ENCODE data around the gene MATN4. TPM values are rescaled to one million over a fixed set of nuclear protein-coding genes. Genes with fewer than 3 reads are reported as not detected.

Gene MATN4
- total and polyA plus RNA-seq, 2 of the 13 experiments (the other 11 are each of a cell fraction or from before 2014, with no cell fraction given): not detected

DNA sequence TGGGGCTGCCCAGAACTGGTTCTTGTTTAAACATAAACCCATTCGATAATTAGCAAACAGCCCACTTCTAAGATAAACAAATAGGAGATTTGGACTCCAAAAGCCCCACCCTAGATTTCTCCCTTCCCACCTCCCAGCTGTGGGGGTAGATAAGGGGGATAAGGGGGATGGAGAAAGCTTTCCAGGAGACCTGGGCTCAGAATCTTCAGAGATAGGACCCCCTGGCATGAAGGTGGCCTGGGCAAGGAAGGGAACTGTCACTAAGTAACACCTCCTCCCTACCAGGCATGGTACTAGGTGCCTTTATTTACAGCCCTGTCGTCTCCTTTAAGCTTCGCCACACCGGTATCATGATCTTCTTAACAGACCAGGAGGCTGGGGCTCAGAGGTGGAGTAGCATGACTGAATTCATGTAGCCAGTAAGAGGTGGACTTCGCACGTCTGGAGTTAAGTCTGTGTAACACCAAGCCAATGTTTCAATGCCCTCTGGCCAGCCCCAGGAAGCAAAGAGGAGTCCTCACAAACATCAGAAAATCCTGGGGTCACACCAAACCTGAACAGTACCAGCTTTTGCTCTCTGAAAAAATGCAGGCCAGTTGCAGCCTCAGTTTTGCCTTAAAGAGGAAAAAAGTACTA lies 35.6 kb upstream of the MATN4 start (continued):
- TF ChIP-seq ESRRA (CRISPR knock-in tag; IDR thresholded peaks at IDR 0.05; ENCODE audit: low read depth) (peak; percentile 19; the same call in 1 of the 2 replicates), ZNF746 (CRISPR knock-in tag; IDR thresholded peaks at IDR 0.05) (no peak), REXO4 (CRISPR knock-in tag; IDR thresholded peaks at IDR 0.05; ENCODE audit: borderline replicate concordance) (no peak), ELF4 (CRISPR knock-in tag; IDR thresholded peaks at IDR 0.05; ENCODE audit: borderline replicate concordance) (no peak), SIN3A (IDR thresholded peaks at IDR 0.05; ENCODE audit: borderline replicate concordance, low read depth, low read length) (no peak), MAFF (IDR thresholded peaks at IDR 0.05; ENCODE audit: low read depth, low read length) (no peak), POLR2AphosphoS2 (IDR thresholded peaks at IDR 0.05; ENCODE audit: low read depth, low read length) (no peak), ZNF724P (CRISPR knock-in tag; IDR thresholded peaks at IDR 0.05; ENCODE audit: borderline replicate concordance) (no peak; the same call in 1 of the 2 replicates), ZNF83 (CRISPR knock-in tag; IDR thresholded peaks at IDR 0.05; ENCODE audit: borderline replicate concordance) (peak; percentile 9; the same call in 1 of the 2 replicates), KMT2B (CRISPR knock-in tag; IDR thresholded peaks at IDR 0.05) (no peak), MAZ (IDR thresholded peaks at IDR 0.05; ENCODE audit: borderline replicate concordance, low read depth, low read length) (0 out of 2 replicates have a peak, but pooled peaks have one; percentile 32), MAZ (CRISPR knock-in tag; IDR thresholded peaks at IDR 0.05; ENCODE audit: low read depth) (no peak; the same call in 1 of the 2 replicates)
- TF ChIP-seq, protein P1, sequence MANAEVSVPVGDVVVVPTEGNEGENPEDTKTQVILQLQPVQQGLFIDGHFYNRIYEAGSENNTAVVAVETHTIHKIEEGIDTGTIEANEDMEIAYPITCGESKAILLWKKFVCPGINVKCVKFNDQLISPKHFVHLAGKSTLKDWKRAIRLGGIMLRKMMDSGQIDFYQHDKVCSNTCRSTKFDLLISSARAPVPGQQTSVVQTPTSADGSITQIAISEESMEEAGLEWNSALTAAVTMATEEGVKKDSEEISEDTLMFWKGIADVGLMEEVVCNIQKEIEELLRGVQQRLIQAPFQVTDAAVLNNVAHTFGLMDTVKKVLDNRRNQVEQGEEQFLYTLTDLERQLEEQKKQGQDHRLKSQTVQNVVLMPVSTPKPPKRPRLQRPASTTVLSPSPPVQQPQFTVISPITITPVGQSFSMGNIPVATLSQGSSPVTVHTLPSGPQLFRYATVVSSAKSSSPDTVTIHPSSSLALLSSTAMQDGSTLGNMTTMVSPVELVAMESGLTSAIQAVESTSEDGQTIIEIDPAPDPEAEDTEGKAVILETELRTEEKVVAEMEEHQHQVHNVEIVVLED (CRISPR knock-in tag; IDR thresholded peaks at IDR 0.05; ENCODE audit: borderline replicate concordance): no peak
- TF ChIP-seq, protein P2, sequence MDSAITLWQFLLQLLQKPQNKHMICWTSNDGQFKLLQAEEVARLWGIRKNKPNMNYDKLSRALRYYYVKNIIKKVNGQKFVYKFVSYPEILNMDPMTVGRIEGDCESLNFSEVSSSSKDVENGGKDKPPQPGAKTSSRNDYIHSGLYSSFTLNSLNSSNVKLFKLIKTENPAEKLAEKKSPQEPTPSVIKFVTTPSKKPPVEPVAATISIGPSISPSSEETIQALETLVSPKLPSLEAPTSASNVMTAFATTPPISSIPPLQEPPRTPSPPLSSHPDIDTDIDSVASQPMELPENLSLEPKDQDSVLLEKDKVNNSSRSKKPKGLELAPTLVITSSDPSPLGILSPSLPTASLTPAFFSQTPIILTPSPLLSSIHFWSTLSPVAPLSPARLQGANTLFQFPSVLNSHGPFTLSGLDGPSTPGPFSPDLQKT (CRISPR knock-in tag; IDR thresholded peaks at IDR 0.05; ENCODE audit: borderline replicate concordance): no peak
- TF ChIP-seq, protein P3, sequence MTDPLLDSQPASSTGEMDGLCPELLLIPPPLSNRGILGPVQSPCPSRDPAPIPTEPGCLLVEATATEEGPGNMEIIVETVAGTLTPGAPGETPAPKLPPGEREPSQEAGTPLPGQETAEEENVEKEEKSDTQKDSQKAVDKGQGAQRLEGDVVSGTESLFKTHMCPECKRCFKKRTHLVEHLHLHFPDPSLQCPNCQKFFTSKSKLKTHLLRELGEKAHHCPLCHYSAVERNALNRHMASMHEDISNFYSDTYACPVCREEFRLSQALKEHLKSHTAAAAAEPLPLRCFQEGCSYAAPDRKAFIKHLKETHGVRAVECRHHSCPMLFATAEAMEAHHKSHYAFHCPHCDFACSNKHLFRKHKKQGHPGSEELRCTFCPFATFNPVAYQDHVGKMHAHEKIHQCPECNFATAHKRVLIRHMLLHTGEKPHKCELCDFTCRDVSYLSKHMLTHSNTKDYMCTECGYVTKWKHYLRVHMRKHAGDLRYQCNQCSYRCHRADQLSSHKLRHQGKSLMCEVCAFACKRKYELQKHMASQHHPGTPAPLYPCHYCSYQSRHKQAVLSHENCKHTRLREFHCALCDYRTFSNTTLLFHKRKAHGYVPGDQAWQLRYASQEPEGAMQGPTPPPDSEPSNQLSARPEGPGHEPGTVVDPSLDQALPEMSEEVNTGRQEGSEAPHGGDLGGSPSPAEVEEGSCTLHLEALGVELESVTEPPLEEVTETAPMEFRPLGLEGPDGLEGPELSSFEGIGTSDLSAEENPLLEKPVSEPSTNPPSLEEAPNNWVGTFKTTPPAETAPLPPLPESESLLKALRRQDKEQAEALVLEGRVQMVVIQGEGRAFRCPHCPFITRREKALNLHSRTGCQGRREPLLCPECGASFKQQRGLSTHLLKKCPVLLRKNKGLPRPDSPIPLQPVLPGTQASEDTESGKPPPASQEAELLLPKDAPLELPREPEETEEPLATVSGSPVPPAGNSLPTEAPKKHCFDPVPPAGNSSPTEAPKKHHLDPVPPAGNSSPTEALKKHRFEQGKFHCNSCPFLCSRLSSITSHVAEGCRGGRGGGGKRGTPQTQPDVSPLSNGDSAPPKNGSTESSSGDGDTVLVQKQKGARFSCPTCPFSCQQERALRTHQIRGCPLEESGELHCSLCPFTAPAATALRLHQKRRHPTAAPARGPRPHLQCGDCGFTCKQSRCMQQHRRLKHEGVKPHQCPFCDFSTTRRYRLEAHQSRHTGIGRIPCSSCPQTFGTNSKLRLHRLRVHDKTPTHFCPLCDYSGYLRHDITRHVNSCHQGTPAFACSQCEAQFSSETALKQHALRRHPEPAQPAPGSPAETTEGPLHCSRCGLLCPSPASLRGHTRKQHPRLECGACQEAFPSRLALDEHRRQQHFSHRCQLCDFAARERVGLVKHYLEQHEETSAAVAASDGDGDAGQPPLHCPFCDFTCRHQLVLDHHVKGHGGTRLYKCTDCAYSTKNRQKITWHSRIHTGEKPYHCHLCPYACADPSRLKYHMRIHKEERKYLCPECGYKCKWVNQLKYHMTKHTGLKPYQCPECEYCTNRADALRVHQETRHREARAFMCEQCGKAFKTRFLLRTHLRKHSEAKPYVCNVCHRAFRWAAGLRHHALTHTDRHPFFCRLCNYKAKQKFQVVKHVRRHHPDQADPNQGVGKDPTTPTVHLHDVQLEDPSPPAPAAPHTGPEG (CRISPR knock-in tag; IDR thresholded peaks at IDR 0.05): no peak
- TF ChIP-seq, protein P4, sequence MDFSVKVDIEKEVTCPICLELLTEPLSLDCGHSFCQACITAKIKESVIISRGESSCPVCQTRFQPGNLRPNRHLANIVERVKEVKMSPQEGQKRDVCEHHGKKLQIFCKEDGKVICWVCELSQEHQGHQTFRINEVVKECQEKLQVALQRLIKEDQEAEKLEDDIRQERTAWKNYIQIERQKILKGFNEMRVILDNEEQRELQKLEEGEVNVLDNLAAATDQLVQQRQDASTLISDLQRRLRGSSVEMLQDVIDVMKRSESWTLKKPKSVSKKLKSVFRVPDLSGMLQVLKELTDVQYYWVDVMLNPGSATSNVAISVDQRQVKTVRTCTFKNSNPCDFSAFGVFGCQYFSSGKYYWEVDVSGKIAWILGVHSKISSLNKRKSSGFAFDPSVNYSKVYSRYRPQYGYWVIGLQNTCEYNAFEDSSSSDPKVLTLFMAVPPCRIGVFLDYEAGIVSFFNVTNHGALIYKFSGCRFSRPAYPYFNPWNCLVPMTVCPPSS (IDR thresholded peaks at IDR 0.05): no peak
- TF ChIP-seq, protein P5, sequence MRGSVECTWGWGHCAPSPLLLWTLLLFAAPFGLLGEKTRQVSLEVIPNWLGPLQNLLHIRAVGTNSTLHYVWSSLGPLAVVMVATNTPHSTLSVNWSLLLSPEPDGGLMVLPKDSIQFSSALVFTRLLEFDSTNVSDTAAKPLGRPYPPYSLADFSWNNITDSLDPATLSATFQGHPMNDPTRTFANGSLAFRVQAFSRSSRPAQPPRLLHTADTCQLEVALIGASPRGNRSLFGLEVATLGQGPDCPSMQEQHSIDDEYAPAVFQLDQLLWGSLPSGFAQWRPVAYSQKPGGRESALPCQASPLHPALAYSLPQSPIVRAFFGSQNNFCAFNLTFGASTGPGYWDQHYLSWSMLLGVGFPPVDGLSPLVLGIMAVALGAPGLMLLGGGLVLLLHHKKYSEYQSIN (CRISPR knock-in tag; IDR thresholded peaks at IDR 0.05; ENCODE audit: borderline replicate concordance): no peak
